ENCODE data around the gene CSNK2A1.

DNA sequence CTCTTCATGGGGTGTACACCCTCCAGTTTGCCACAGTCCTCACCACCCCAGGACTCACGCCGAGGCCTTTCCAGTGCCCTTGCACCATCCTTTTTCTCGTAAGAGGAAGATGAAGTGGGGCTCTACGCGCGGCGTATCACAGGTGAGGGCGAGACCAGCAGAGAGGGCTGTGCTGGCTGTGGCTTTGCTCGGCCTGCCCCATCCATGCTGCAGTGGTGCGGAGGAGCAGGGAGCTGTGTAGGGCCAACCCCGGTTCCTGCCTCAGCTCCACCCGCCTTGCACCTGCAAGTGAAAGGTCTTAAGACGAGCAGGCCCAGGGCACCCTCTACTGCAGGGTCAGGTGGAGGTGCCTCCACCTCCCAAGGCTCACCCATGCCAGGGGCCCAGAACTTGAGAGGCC is 111.4 kb downstream of the CSNK2A1 start:
- TF ChIP-seq, protein P1, sequence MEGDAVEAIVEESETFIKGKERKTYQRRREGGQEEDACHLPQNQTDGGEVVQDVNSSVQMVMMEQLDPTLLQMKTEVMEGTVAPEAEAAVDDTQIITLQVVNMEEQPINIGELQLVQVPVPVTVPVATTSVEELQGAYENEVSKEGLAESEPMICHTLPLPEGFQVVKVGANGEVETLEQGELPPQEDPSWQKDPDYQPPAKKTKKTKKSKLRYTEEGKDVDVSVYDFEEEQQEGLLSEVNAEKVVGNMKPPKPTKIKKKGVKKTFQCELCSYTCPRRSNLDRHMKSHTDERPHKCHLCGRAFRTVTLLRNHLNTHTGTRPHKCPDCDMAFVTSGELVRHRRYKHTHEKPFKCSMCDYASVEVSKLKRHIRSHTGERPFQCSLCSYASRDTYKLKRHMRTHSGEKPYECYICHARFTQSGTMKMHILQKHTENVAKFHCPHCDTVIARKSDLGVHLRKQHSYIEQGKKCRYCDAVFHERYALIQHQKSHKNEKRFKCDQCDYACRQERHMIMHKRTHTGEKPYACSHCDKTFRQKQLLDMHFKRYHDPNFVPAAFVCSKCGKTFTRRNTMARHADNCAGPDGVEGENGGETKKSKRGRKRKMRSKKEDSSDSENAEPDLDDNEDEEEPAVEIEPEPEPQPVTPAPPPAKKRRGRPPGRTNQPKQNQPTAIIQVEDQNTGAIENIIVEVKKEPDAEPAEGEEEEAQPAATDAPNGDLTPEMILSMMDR (IDR thresholded peaks at IDR 0.05), result no peak
- no peak for TF ChIP-seq POLR2A (IDR thresholded peaks at IDR 0.05)

Measured in testis (tissue), 2 donors.